H1 (cell line): ENCODE results near the gene RNF41. TPM values are rescaled to one million over a fixed set of nuclear protein-coding genes. Genes with fewer than 3 reads are reported as not detected.

Source experiments
- CTCF ChIA-PET: fragments of 300-600 bp; sonication (Branson Sonifier 250); formaldehyde crosslinking; loops from one replicate; lab custom pipeline; 2021; ENCODE audit not compliant: partially characterized antibody; lab: Charles Lee
- POLR2A ChIA-PET: fragments of 300-600 bp; sonication (Branson Sonifier 250); formaldehyde crosslinking; loops from one replicate; lab custom pipeline; 2021; ENCODE audit warnings: inconsistent platforms; ENCODE audit not compliant: partially characterized antibody; lab: Charles Lee
- DNase-seq, 2 experiments: peaks; one replicate each; pipeline versions ENCODE4 v3.0.0 to v3.0.0-alpha.2; 2010 to 2022; ENCODE audit warnings: low spot score in 2 of 2, low read depth in 1 of 2, mixed read lengths in 1 of 2
- FAIRE-seq: peaks from 2 replicates; lab custom pipeline; 2011; peaks lifted over from hg19 to GRCh38; lab: Jason Lieb, UNC
- H2AFZ ChIP-seq: 2 replicates; pipeline ENCODE4 v1.8.1; 2012; ENCODE audit warnings: low read length, inconsistent platforms
- H2AK5ac ChIP-seq: 2 replicates; pipeline ENCODE4 v1.6.1; 2013; ENCODE audit warnings: low read depth, low read length
- H2BK120ac ChIP-seq: replicated peaks from 2 replicates; pipeline ENCODE3; 2013; ENCODE audit warnings: low read depth, low read length, inconsistent platforms
- H2BK12ac ChIP-seq: 2 replicates; pipeline ENCODE4 v1.6.1; 2013; ENCODE audit warnings: low read depth, low read length
- H2BK15ac ChIP-seq: 2 replicates; pipeline ENCODE4 v1.6.1; 2013; ENCODE audit warnings: low read length
- H2BK20ac ChIP-seq: 2 replicates; pipeline ENCODE4 v1.6.1; 2013; ENCODE audit warnings: low read length
- H2BK5ac ChIP-seq: 2 replicates; pipeline ENCODE4 v1.6.1; 2013; ENCODE audit warnings: low read depth, low read length
- H3K14ac ChIP-seq: 2 replicates; pipeline ENCODE4 v1.6.1; 2013; ENCODE audit warnings: inconsistent platforms; ENCODE audit not compliant: insufficient read length
- H3K18ac ChIP-seq: 2 replicates; pipeline ENCODE4 v1.6.1; 2013; ENCODE audit warnings: low read length; ENCODE audit errors: extremely low read depth
- H3K23ac ChIP-seq: 2 replicates; pipeline ENCODE4 v1.6.1; 2013; ENCODE audit warnings: inconsistent platforms; ENCODE audit not compliant: insufficient read length
- H3K23me2 ChIP-seq: 2 replicates; pipeline ENCODE4 v1.6.1; 2013; ENCODE audit warnings: low read depth, low read length
- H3K27ac ChIP-seq: 2 replicates; pipeline ENCODE4 v1.6.1; 2011; ENCODE audit warnings: low read depth, low read length, inconsistent platforms
- H3K27me3 ChIP-seq, 4 experiments: replicated peaks in 1 of 4; 1 replicate in 1 of 4; 2 replicates in 3 of 4; pipeline versions ENCODE4 v1.6.1 to v1.8.1; 2011 to 2013; ENCODE audit warnings: low read length in 3 of 4, mild to moderate bottlenecking in 3 of 4, inconsistent platforms in 2 of 4, mixed read lengths in 2 of 4, moderate library complexity in 1 of 4; ENCODE audit not compliant: control insufficient read depth in 3 of 4, insufficient read depth in 3 of 4; ENCODE audit errors: extremely low read depth in 1 of 4
- H3K36me3 ChIP-seq, 4 experiments: 2 replicates each; pipeline versions ENCODE4 v1.6.1 to v1.8.1; 2011 to 2013; ENCODE audit warnings: mild to moderate bottlenecking in 4 of 4, low read length in 3 of 4, moderate library complexity in 2 of 4, control low read depth in 1 of 4, inconsistent platforms in 1 of 4; ENCODE audit not compliant: insufficient read depth in 4 of 4, control insufficient read depth in 2 of 4
- H3K4ac ChIP-seq: replicated peaks from 2 replicates; pipeline ENCODE3; 2013; ENCODE audit warnings: low read length, low read depth, mixed read lengths, inconsistent platforms; ENCODE audit not compliant: insufficient read length
- H3K4me1 ChIP-seq, 4 experiments: replicated peaks in 1 of 4; 1 replicate in 1 of 4; 2 replicates in 3 of 4; pipeline versions ENCODE4 v1.6.1 to v1.8.1; 2011 to 2013; ENCODE audit warnings: low read length in 3 of 4, inconsistent platforms in 2 of 4, mixed read lengths in 1 of 4; ENCODE audit not compliant: insufficient read depth in 4 of 4, control insufficient read depth in 3 of 4
- H3K4me2 ChIP-seq, 2 experiments: 2 replicates each; pipeline versions ENCODE4 v1.6.1 to v1.8.1; 2011 to 2013; ENCODE audit warnings: low read depth in 2 of 2, low read length in 2 of 2, control low read depth in 1 of 2, inconsistent platforms in 1 of 2, mild to moderate bottlenecking in 1 of 2; ENCODE audit not compliant: insufficient read depth in 1 of 2
- H3K4me3 ChIP-seq, 4 experiments: fragments of 200-600, 300-600 bp in 1 of 4; sonication (generic), shearing (Covaris generic), sonication (Bioruptor Twin) in 1 of 4; 2 replicates each; pipeline versions ENCODE4 v1.5.1 to v1.8.1; 2011 to 2016; ENCODE audit warnings: low read length in 4 of 4, low read depth in 3 of 4, control low read depth in 2 of 4, inconsistent platforms in 2 of 4, mild to moderate bottlenecking in 2 of 4, mixed read lengths in 1 of 4, moderate library complexity in 1 of 4; ENCODE audit not compliant: insufficient read depth in 2 of 4; ENCODE audit errors: extremely low read depth in 1 of 4
- H3K56ac ChIP-seq: replicated peaks from 2 replicates; pipeline ENCODE3; 2013; ENCODE audit warnings: low read depth, mild to moderate bottlenecking, mixed read lengths, low read length, inconsistent platforms; ENCODE audit not compliant: insufficient read length
- H3K79me1 ChIP-seq: 2 replicates; pipeline ENCODE4 v1.6.1; 2013; ENCODE audit warnings: low read depth, low read length, control low read depth
- H3K79me2 ChIP-seq, 2 experiments: 2 replicates each; pipeline versions ENCODE4 v1.6.1 to v1.8.1; 2012 to 2013; ENCODE audit warnings: low read length in 2 of 2, mild to moderate bottlenecking in 2 of 2, inconsistent platforms in 1 of 2; ENCODE audit not compliant: insufficient read depth in 2 of 2, control insufficient read depth in 1 of 2
- H3K9ac ChIP-seq, 4 experiments: replicated peaks in 1 of 4; 1 replicate in 1 of 4; 2 replicates in 3 of 4; pipeline versions ENCODE4 v1.6.1 to v1.8.1; 2011 to 2013; ENCODE audit warnings: low read depth in 3 of 4, low read length in 3 of 4, control low read depth in 2 of 4, mild to moderate bottlenecking in 2 of 4, moderate library complexity in 2 of 4, inconsistent platforms in 1 of 4; ENCODE audit errors: extremely low read depth in 1 of 4
- H3K9me3 ChIP-seq, 2 experiments: 2 replicates each; pipeline versions ENCODE4 v1.6.1 to v1.8.1; 2012 to 2013; ENCODE audit warnings: mild to moderate bottlenecking in 2 of 2, moderate library complexity in 2 of 2, control low read depth in 1 of 2, inconsistent platforms in 1 of 2, low read depth in 1 of 2, low read length in 1 of 2, mixed read lengths in 1 of 2; ENCODE audit not compliant: insufficient read depth in 2 of 2
- H4K20me1 ChIP-seq, 2 experiments: replicated peaks in 1 of 2; 2 replicates each; pipeline versions ENCODE3 to v1.8.1; 2011 to 2013; ENCODE audit warnings: inconsistent platforms in 2 of 2, low read length in 2 of 2, mild to moderate bottlenecking in 1 of 2; ENCODE audit not compliant: insufficient read depth in 2 of 2, control insufficient read depth in 1 of 2
- H4K5ac ChIP-seq: 2 replicates; pipeline ENCODE4 v1.6.1; 2013; ENCODE audit warnings: low read length, low read depth, mixed read lengths, inconsistent platforms; ENCODE audit not compliant: insufficient read length
- H4K8ac ChIP-seq: 2 replicates; pipeline ENCODE4 v1.8.0; 2013; ENCODE audit warnings: mild to moderate bottlenecking, moderate library complexity, low read length, inconsistent platforms; ENCODE audit not compliant: insufficient read depth; ENCODE audit errors: extremely low read depth
- H4K91ac ChIP-seq: replicated peaks from 2 replicates; pipeline ENCODE3; 2013; ENCODE audit warnings: low read length, mixed read lengths, inconsistent platforms; ENCODE audit not compliant: insufficient read length
- CHD1 ChIP-seq: IDR thresholded peaks from 2 replicates; pipeline ENCODE4 v1.6.1; 2012; ENCODE audit warnings: low read depth, low read length, improper control_type of control experiment
- GTF2F1 ChIP-seq: IDR thresholded peaks from 2 replicates; pipeline ENCODE4 v1.6.1; 2012; ENCODE audit warnings: low read depth, low read length, improper control_type of control experiment, borderline replicate concordance
- HDAC6 ChIP-seq: IDR thresholded peaks from one replicate; pipeline ENCODE4 v1.7.1; 2012; ENCODE audit warnings: low read depth, mild to moderate bottlenecking, inconsistent platforms, low read length, moderate library complexity
- KDM1A ChIP-seq: fragments of 200-600, 300-600 bp; sonication (generic); IDR thresholded peaks from 2 replicates; pipeline ENCODE4 v1.7.1; 2016; ENCODE audit warnings: mild to moderate bottlenecking, low read length, borderline replicate concordance
- KDM4A ChIP-seq: IDR thresholded peaks from one replicate; pipeline ENCODE4 v1.7.1; 2012; ENCODE audit warnings: low read depth, mild to moderate bottlenecking, moderate library complexity, low read length, inconsistent platforms; ENCODE audit not compliant: severe bottlenecking
- PHF8 ChIP-seq: fragments of 200-600 bp; sonication (generic); conservative IDR thresholded peaks from 2 replicates; pipeline ENCODE4 v1.7.1; 2012; ENCODE audit warnings: low read depth, mild to moderate bottlenecking, inconsistent platforms, low read length, moderate library complexity
- TAF7 ChIP-seq: optimal IDR thresholded peaks from 2 replicates; pipeline ENCODE3; 2011; ENCODE audit warnings: low read depth, mild to moderate bottlenecking, inconsistent platforms, low read length, moderate library complexity, borderline replicate concordance
- TCF12 ChIP-seq: IDR thresholded peaks from 2 replicates; pipeline ENCODE4 v1.6.1; 2011; ENCODE audit warnings: low read depth, mild to moderate bottlenecking, low read length
- WGBS, 2 experiments: shearing (Covaris generic) in 1 of 2; methylation state at CpG; one replicate each; pipeline versions ENCODE4 v1.1.6 to v1.1.7; 2013 to 2015; ENCODE audit warnings: low lambda C conversion rate in 2 of 2, mixed read lengths in 2 of 2, inconsistent platforms in 1 of 2, low coverage in 1 of 2, missing lambda C conversion rate in 1 of 2; ENCODE audit not compliant: insufficient replicate concordance in 2 of 2, insufficient coverage in 1 of 2, insufficient read length in 1 of 2; ENCODE audit errors: extremely low coverage in 1 of 2, missing lambda C conversion rate in 1 of 2; 5-methylcytosine and 5-hydroxymethylcytosine counted together
- polyA plus RNA-seq, 7 experiments: library from polyadenylated mRNA; depleted of rRNA in 3 of 7; stranded (reverse) in 5 of 7; unstranded in 2 of 7; fragments of >200 nt in 5 of 7; fragments of 200-250 nt in 2 of 7; gene quantifications; 1 replicate in 5 of 7; 2 replicates in 1 of 7; 4 replicates in 1 of 7; pipeline versions ENCODE4 v1.2.1 to v1.2.3, GENCODE V29; 2011 to 2013; ENCODE audit warnings: missing spikeins in 2 of 7, mixed read lengths in 2 of 7
- total RNA-seq: library from RNA; stranded (reverse); fragmentation: NEBNext Ultra II Directional; extraction: Animal tissue kit (Norgen Biotek cat#: 25700); gene quantifications from 2 replicates; pipeline ENCODE4 v1.2.1, GENCODE V29; 2021
- TF ChIP-seq, protein P1 (sequence below): IDR thresholded peaks from 2 replicates; pipeline ENCODE4 v1.6.1; 2012; ENCODE audit warnings: low read length, inconsistent platforms
- TF ChIP-seq, protein P2 (sequence below): IDR thresholded peaks from 2 replicates; pipeline ENCODE4 v1.6.1; 2011; ENCODE audit warnings: low read length, improper control_type of control experiment

RNF41 gene
- total and polyA plus RNA-seq, 2 of the 8 experiments (the other 6 are each of a cell fraction or from before 2014, with no cell fraction given) = 55.5 to 98.6 TPM

DNA sequence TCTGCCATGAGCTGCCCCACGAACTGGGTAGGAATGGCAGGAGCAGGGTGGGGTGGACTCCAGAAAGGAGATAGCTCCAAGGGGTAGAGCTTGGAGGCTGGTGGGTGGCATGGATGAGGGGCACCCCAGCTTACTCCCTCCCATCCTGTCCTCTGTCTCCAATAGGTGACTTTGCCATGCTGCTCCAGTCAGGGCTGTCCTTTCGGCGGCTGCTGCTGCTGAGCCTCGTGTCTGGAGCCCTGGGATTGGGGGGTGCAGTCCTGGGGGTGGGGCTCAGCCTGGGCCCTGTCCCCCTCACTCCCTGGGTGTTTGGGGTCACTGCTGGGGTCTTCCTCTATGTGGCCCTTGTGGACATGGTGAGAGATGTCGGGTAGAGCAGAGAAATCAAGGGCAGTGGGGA, 15.3 kb upstream of the RNF41 start:
- H2AFZ ChIP-seq = no peak overlapping the region
- ChIA-PET CTCF (interaction anchor here (0.6 to 3.1 kb wide), 6 partner anchors 10 to 31 kb away, joined by 3 to 22 read pairs (median 4); partner anchors contain the start of genes ANKRD52 and RNF41), POLR2A (interaction anchor here (1.0 to 8.6 kb wide), 15 partner anchors 11 to 157 kb away, joined by 3 to 65 read pairs (median 6); partner anchors contain the start of genes ANKRD52, COQ10A, ERBB3 and ESYT1)
- H3K4me2 ChIP-seq = no peak overlapping the region
- FAIRE-seq = no peak
- peaks cover 0 to 4% (median 2%) of the 10 kb centered on the region in 4 experiments; a peak in 4 of 7 replicates for H3K4me1 ChIP-seq
- H4K91ac ChIP-seq = no peak overlapping the region
- H2BK5ac ChIP-seq = no peak overlapping the region
- 94% methylated on average over 5 of the region's 5 CpGs; no CpG with 5 or more reads in 1 of the 2 experiments for WGBS, 2 experiments
- H3K23me2 ChIP-seq = no peaks in the 10 kb centered on the region
- H3K27ac ChIP-seq = no peak overlapping the region
- no peak overlapping the region for H3K56ac ChIP-seq
- no peak overlapping the region for H2BK12ac ChIP-seq
- no peak overlapping the region for H2AK5ac ChIP-seq
- H3K9ac ChIP-seq = no peak overlapping the region
- no peak overlapping the region for H4K5ac ChIP-seq
- H3K79me2 ChIP-seq = no peaks in the 10 kb centered on the region
- DNase-seq = no peak
- H3K14ac ChIP-seq = no peak overlapping the region
- H3K36me3 ChIP-seq = peaks cover 0 to 12% (median 2%) of the 10 kb centered on the region in 4 experiments; a peak in 3 of 8 replicates
- no peak overlapping the region for H2BK120ac ChIP-seq
- peaks cover 0 to 3% of the 10 kb centered on the region in 2 experiments for H4K20me1 ChIP-seq
- no peaks in the 10 kb centered on the region for H3K9me3 ChIP-seq
- H2BK15ac ChIP-seq = no peak overlapping the region
- no peak overlapping the region for H4K8ac ChIP-seq
- no peak overlapping the region for H2BK20ac ChIP-seq
- 0 out of 7 replicates have a peak, but pooled peaks cover 0 to 2% (median 0%) of the 10 kb centered on the region in 4 experiments for H3K27me3 ChIP-seq
- H3K18ac ChIP-seq = no peak overlapping the region; the same call in 1 of the 2 replicates
- no peak overlapping the region for H3K4me3 ChIP-seq
- H3K23ac ChIP-seq = no peak overlapping the region
- no peaks in the 10 kb centered on the region for H3K79me1 ChIP-seq
- H3K4ac ChIP-seq = no peak overlapping the region
- TF ChIP-seq PHF8 (no peak), KDM1A (no peak), KDM4A (no peak), HDAC6 (no peak), TAF7 (no peak), TCF12 (no peak), GTF2F1 (no peak), CHD1 (no peak)
- TF ChIP-seq, protein P1, sequence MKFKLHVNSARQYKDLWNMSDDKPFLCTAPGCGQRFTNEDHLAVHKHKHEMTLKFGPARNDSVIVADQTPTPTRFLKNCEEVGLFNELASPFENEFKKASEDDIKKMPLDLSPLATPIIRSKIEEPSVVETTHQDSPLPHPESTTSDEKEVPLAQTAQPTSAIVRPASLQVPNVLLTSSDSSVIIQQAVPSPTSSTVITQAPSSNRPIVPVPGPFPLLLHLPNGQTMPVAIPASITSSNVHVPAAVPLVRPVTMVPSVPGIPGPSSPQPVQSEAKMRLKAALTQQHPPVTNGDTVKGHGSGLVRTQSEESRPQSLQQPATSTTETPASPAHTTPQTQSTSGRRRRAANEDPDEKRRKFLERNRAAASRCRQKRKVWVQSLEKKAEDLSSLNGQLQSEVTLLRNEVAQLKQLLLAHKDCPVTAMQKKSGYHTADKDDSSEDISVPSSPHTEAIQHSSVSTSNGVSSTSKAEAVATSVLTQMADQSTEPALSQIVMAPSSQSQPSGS = no peak
- TF ChIP-seq, protein P2, sequence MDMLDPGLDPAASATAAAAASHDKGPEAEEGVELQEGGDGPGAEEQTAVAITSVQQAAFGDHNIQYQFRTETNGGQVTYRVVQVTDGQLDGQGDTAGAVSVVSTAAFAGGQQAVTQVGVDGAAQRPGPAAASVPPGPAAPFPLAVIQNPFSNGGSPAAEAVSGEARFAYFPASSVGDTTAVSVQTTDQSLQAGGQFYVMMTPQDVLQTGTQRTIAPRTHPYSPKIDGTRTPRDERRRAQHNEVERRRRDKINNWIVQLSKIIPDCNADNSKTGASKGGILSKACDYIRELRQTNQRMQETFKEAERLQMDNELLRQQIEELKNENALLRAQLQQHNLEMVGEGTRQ = no peak
